ENCODE results near the gene SYS1.

Gene SYS1

GRCh38 chr20:45392733-45393132 lies 29.8 kb downstream of the SYS1 start:
- FAIRE-seq: no peak

GRCh38 chr20:45394221-45395113 lies 31.5 kb downstream of the SYS1 start:
- FAIRE-seq: no peak

- FAIRE-seq: no peak
Observed at GRCh38 chr20:45395114-45395415, 32.1 kb downstream of the SYS1 start.

- no peak for FAIRE-seq
Observed at GRCh38 chr20:45399018-45399417, 36.1 kb downstream of the SYS1 start.

GRCh38 chr20:45400346-45401031 lies 37.5 kb downstream of the SYS1 start:
- no peak for FAIRE-seq

GRCh38 chr20:45402946-45403345 lies 40.0 kb downstream of the SYS1 start:
- no peak for FAIRE-seq

- FAIRE-seq: no peak
Observed at GRCh38 chr20:45404438-45404837, 41.5 kb downstream of the SYS1 start.

- FAIRE-seq: no peak
Observed at GRCh38 chr20:45405571-45406259, 42.8 kb downstream of the SYS1 start.

- no peak for FAIRE-seq
Observed at GRCh38 chr20:45406260-45407066, 43.5 kb downstream of the SYS1 start.

- FAIRE-seq: no peak
Observed at GRCh38 chr20:45407067-45407745, 44.2 kb downstream of the SYS1 start.

GRCh38 chr20:45407783-45408645 lies 45.1 kb downstream of the SYS1 start, which contains the start of gene DBNDD2:
Gene DBNDD2 (plus strand): TSS chr20:45408289. CDS start chr20:45408468, 179 bp downstream.
- FAIRE-seq: no peak

- no peak for FAIRE-seq
Observed at GRCh38 chr20:45408646-45409213, 45.8 kb downstream of the SYS1 start.

GRCh38 chr20:45409521-45410272 lies 46.7 kb downstream of the SYS1 start:
- FAIRE-seq: no peak

- FAIRE-seq: no peak
Observed at GRCh38 chr20:45410887-45411286, 47.9 kb downstream of the SYS1 start.

GRCh38 chr20:45412653-45413052 lies 49.7 kb downstream of the SYS1 start:
- FAIRE-seq: no peak

- no peak for FAIRE-seq
Observed at GRCh38 chr20:45413479-45413878, 50.5 kb downstream of the SYS1 start.

GRCh38 chr20:45415822-45416637 lies 53.1 kb downstream of the SYS1 start, which contains the start of gene PIGT:
Gene PIGT (plus strand): TSS chr20:45416141. CDS start chr20:45416157, 16 bp downstream.
- FAIRE-seq: no peak

GRCh38 chr20:45416917-45417316 lies 54.0 kb downstream of the SYS1 start:
- no peak for FAIRE-seq
